DND-41 (cell line): Measurements from ENCODE around the gene RAB3B.

ENCODE experiments used
- EZH2 ChIP-seq: IDR thresholded peaks from 3 replicates; pipeline ENCODE4 v1.6.1; 2012; ENCODE audit warnings: borderline replicate concordance, low read depth, mild to moderate bottlenecking, moderate library complexity, low read length, inconsistent platforms; ENCODE audit not compliant: severe bottlenecking
- TF ChIP-seq, protein P1 (sequence below): IDR thresholded peaks from 2 replicates; pipeline ENCODE4 v1.5.1; 2012; ENCODE audit warnings: borderline replicate concordance, low read length, moderate library complexity, mild to moderate bottlenecking; ENCODE audit not compliant: poor library complexity, severe bottlenecking; ENCODE audit errors: extremely low read depth

DNA sequence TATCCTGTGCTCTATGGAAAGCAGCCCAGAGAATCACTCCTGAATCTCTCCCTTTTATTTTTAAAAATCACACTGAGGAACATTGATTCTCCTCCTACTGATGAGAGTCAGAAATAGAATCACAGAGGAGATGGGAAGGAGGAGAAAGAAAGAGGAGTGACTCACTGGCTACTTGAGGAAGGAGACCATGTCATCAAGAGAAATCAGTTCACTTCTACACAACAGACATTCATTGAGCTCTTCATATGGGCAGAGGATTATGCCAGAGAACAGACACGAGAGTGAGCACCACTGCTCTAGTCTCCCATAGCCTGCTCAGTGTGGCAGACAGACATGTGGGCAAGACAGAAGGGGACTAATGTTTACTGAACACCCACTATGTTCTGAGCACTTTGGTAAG, 44.2 kb downstream of the RAB3B start:
- TF ChIP-seq EZH2, result no peak
- TF ChIP-seq, protein P1, sequence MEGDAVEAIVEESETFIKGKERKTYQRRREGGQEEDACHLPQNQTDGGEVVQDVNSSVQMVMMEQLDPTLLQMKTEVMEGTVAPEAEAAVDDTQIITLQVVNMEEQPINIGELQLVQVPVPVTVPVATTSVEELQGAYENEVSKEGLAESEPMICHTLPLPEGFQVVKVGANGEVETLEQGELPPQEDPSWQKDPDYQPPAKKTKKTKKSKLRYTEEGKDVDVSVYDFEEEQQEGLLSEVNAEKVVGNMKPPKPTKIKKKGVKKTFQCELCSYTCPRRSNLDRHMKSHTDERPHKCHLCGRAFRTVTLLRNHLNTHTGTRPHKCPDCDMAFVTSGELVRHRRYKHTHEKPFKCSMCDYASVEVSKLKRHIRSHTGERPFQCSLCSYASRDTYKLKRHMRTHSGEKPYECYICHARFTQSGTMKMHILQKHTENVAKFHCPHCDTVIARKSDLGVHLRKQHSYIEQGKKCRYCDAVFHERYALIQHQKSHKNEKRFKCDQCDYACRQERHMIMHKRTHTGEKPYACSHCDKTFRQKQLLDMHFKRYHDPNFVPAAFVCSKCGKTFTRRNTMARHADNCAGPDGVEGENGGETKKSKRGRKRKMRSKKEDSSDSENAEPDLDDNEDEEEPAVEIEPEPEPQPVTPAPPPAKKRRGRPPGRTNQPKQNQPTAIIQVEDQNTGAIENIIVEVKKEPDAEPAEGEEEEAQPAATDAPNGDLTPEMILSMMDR, result no peak
